ENCODE measurements around the gene EXOC6B.
"Not testable (repeated sequence)": the region's sequence is repeated elsewhere in the genome, so short reads cannot be mapped to it uniquely, and the experiment has no call there.

The EXOC6B gene

DNA sequence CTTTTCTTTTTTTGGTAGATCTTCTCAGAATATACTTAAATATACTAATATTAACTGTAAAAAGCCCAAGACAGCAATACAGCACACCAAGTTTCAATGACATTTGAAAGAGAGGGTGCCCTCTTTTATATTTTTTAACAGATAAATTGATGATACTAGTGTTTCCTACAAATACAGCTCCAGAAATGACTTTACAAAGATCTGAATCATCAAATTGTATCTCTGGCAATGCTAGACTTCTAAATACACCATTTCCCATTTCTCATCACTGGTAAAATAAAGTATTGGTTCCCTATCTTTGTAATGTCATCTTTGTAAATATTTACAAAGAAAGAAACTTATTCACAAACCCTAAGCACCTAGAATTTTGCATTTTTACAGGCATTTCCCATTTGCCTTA lies 281.3 kb downstream of the EXOC6B start:
- DNase-seq (ENCODE audit: low read depth) = no peak

DNA sequence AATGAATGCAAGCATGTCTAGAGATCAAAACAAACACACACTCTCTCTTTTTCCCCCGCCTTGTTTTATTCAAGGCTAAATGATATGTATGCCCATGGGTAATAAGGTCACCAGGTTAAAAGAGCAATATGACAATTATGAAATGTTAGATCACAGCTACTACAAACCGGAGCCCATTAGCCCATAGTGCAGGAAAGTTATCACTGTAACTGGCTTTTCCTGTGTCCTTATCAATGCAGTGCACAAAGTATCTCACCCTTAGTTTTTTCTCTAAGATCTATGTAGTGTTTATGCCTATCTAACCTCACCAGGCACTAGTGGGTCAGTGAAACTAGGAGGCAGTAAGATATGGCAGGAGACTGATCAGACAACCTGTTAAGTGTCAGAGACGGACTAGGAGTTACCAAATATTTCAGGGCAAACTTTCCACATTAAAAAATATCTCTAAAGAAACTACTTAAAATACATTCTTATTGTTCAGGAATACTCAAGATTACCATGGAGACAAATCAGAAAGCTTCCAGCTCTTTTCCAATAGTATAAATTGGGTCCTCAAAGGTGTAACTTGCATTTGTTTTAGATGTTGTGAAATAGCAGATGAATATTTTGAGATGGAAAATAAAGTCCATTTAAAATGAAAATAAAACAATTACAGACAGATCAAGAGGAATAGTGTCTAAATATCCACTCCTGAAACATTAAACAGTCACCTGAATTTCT lies 282.2 kb downstream of the EXOC6B start:
- no peak for DNase-seq (ENCODE audit: low read depth)

- DNase-seq (ENCODE audit: low read depth) = peak; percentile 49
Observed at GRCh38 chr2:72539071-72539552, 286.7 kb downstream of the EXOC6B start.

DNA sequence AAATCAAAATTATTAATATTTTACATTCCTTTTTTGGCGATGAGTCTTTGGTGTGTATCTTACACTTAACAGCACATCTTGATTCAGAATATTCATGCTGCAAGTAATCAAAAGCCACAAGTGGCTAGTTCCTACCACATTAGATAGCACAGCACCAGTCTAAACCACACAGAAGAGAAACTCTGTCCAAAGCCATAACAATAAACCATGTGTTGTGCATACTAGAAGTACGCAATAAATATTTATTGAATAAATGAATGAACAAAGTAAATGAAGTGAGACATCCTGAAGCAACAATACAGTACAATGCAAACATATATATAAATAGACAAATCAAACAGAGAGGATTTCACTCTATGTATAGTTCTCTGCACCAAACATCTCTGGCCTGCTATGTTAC lies 287.3 kb downstream of the EXOC6B start:
- DNase-seq (ENCODE audit: low read depth) = no peak

DNA sequence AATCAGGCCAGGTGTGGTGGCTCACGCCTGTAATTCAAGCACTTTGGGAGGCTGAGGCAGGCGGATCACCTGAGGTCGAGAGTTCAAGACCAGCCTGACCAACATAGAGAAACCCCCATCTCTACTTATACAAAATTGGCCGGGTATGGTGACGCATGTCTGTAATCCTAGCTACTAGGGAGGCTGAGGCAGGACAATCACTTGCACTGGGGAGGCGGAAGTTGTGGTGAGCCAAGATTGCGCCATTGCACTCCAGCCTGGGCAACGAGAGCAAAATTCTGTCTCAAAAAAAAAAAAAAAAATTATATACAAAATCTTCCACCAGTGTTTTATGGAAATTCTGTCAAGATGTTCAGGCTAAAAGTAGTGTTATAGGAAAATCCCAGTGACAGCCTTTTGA lies 290.2 kb downstream of the EXOC6B start:
- not testable (repeated sequence) for DNase-seq (ENCODE audit: low read depth)

GRCh38 chr2:72533765-72534164 lies 292.1 kb downstream of the EXOC6B start:
- peak; percentile 71 for DNase-seq (ENCODE audit: low read depth)

- DNase-seq (ENCODE audit: low read depth) = no peak
Observed at GRCh38 chr2:72527424-72527823, 298.4 kb downstream of the EXOC6B start.

GRCh38 chr2:72526623-72527022 lies 299.2 kb downstream of the EXOC6B start:
- no peak for DNase-seq (ENCODE audit: low read depth)

DNA sequence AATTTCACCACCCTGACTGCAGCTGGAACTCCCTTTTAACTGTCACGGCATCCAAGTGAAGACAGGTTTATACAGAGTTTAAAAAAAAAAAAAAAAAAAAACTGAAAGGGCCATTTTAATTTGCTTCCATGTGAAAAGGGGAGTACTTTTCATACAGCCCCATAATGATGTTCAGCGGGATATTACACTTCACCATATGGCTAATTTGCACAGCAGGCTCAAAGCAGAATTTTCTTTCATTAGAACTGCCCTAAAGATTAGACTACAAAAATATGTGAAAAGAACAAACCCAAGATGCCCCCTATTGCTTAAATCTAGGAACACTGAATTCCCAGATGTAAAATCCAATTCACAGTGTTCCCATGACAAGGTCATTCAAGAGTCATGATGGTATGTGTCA lies 301.8 kb downstream of the EXOC6B start:
- DNase-seq (ENCODE audit: low read depth) = no peak

- no peak for DNase-seq (ENCODE audit: low read depth)
Observed at GRCh38 chr2:72515696-72516095, 310.1 kb downstream of the EXOC6B start.

DNA sequence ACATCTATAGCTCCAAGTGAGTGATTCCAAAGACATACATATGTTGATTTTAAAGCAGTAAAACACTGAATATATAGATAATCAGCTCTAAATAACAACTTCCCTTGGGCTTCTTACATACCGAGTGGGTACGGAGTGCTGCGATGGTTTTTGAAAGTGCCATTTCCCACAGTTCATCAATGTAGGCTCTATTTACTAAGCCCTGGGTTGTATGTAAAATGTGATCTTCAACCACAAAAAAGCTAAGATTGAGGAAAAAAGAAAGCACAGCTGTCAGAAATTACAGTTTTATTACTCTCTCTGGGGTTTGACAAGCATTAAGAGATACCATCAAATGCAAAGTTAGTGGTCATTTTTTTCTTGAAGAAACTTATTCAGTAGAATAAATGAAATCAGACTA lies 312.8 kb downstream of the EXOC6B start:
- no peak for DNase-seq (ENCODE audit: low read depth)

GRCh38 chr2:72512376-72512775 lies 313.5 kb downstream of the EXOC6B start:
- no peak for DNase-seq (ENCODE audit: low read depth)

DNA sequence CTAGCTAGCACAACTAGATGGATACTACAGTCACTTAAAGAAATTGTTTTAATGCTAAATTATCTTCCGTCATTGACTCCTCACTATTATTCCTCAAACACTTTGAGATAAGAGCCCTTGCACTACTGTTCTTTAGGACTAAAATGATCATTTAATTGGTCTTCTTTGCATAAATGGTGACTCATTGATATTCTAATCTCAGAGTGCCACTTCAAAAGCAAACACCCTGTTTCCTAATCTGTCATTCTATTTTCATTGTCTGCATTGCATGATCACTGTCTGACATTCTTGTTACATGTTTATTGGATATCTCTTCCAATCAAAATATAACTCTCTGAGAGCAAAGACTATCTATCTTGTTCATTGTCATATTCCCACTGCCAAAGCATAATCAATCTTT lies 313.9 kb downstream of the EXOC6B start:
- DNase-seq (ENCODE audit: low read depth) = no peak

DNA sequence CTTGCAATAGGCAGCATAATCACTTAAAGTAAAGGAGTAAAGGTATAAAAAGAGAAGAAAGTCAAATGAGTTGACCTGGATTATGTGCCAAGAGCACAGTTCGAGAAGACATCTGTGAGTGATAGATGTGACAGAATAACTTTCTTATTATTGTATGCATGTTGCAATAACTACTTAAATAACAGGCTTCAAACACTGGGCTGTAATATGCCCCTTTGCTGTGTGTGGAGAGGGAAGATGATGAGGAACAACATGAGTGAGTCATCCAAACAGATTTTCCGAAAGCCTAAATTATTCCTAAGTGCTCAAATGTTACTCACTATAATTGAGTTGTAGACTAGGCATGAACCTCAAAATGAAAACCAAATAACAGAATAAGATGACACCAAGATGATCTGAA lies 328.1 kb downstream of the EXOC6B start:
- peak; percentile 5 for DNase-seq (ENCODE audit: low read depth)

DNA sequence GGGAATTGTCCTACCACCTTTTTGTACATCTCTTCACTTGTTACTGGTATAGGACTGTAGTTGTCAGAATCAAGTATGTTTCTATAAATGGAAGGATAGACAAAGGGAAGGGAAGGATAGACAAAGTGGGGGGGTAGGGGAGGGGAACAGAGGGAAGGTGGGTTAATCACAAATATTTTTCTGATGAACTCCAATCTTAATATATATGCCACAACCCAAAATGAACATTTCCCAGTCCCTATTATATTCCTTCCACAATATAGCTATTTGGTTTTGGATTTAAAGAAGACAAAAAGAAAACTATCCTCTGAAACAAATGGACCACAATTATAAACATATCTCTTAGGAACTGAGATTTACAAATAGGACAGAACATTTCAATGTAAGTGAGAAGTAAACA lies 329.4 kb downstream of the EXOC6B start:
- no peak for DNase-seq (ENCODE audit: low read depth)

GRCh38 chr2:72494392-72494791 lies 331.4 kb downstream of the EXOC6B start:
- no peak for DNase-seq (ENCODE audit: low read depth)

- DNase-seq (ENCODE audit: low read depth) = not testable (repeated sequence)
Observed at GRCh38 chr2:72484622-72485021, 341.2 kb downstream of the EXOC6B start.

DNA sequence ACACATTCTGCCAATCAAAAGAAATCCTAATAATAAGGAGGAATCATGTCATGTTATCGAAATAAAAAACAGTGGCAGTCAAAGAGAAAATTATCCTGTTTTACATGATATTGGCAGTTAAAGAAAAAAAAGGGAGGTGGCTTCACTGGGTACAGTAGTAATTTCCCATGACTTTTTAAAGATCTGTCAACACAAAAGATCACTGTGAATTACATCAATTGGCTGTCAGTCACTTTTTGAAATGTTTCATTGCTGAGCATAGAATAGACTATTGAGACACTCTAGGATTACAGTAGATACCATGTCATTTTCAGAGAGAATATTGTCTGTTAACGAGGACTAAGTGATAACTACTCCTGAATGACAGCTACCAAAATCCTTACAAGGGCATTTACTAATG lies 342.5 kb downstream of the EXOC6B start:
- no peak for DNase-seq (ENCODE audit: low read depth)

DNA sequence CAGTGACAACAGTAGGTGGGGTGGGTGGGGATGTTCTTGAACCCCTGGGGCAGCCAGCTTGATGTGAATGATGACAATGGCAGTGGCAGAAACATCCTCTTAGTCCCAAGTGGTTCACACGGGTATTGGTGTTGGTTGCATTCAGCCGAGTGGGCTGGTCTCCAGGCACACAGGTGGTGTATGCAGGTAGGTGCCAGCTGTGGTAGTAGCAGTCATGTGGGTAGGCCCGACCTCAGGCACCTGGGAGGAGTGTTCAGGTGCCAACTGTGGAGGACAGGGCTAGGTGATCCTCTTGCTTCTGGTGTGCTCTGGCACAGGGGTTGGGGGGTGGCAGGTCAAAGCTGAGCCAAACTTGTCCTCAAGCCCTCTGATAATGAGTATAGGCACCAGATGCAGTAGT lies 350.6 kb downstream of the EXOC6B start:
- DNase-seq (ENCODE audit: low read depth) = no peak

GRCh38 chr2:72457801-72458516 lies 367.9 kb downstream of the EXOC6B start:
- DNase-seq (ENCODE audit: low read depth) = peak; percentile 67

DNA sequence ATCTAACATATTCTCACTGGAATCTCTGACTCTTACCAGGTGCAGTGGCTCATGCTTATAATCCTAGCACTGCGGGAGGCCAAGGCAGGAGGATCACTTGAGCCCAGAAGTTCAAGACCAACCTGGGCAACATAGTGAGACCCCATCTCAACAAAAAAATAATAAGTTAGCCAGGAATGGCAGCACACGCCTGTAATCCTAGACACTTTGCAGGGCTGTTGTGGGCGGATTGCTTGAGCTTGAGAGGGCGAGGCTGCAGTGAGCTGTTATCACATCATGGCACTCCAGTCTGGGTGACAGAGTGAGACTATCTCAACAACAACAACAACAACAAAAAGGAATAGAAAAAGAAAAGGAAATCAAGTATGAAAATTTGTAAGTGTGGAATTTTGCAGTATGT lies 371.6 kb downstream of the EXOC6B start:
- DNase-seq (ENCODE audit: low read depth) = no peak

DNA sequence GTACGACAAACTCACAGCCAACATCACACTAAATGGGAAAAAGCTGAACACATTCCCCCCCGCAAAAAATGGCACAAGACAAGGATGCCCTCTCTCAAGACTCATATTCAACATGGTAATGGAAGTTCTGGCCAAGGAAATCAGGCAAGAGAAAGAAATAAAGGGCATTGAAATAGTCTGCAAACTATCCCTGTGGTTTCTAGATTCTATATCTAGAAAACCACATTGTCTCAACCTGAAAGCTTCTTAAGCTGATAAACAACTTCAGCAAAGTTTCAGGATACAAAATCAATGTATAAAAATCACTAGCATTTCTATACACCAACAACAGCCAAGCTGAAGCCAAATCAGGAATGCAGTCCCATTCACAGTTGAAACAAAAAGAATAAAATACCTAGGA lies 383.6 kb downstream of the EXOC6B start:
- DNase-seq (ENCODE audit: low read depth) = no peak

- DNase-seq (ENCODE audit: low read depth) = no peak
Observed at GRCh38 chr2:72439892-72440291, 385.9 kb downstream of the EXOC6B start.

DNA sequence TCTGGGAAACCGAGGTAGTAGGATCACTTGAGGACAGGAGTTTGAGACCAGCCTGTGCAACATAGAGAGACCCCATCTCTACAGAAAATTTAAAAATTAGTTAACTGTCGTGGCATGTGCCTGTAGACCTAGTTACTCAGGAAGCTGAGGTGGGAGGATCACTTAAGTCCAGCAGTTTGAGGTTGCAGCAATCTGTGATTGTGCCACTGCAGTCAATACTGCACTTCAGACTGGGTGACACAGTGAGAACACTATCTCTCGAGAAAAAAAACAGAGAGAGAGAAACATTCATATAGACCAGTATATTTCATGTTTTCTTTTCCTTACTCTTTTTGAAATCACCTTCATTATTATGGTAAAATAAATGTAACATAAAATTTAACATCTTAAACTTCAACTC lies 387.5 kb downstream of the EXOC6B start:
- no peak for DNase-seq (ENCODE audit: low read depth)

All from ELR (cell line).